DND-41 (cell line): ENCODE results near the gene CNIH4.

Source experiments
- ATAC-seq: fragments of 200-7000 bp; cut with Tn5 transposase; 3 replicates; pipeline ENCODE4 v1.9.1; 2021; ENCODE audit warnings: low read depth; ENCODE audit not compliant: insufficient read depth
- DNase-seq: peaks from one replicate; pipeline ENCODE4 v3.0.0-alpha.2; 2020
- H2AFZ ChIP-seq: 2 replicates; pipeline ENCODE4 v1.6.0; 2012; ENCODE audit warnings: low read depth, low read length
- H3K27ac ChIP-seq: 2 replicates; pipeline ENCODE4 v1.5.1; 2012; ENCODE audit warnings: low read length, inconsistent platforms
- H3K27me3 ChIP-seq: fragments of 200-600 bp; sonication (generic); 2 replicates; pipeline ENCODE4 v1.6.0; 2012; ENCODE audit warnings: low read length, mild to moderate bottlenecking, inconsistent platforms; ENCODE audit not compliant: insufficient read depth, poor library complexity
- H3K36me3 ChIP-seq: 2 replicates; pipeline ENCODE4 v1.5.1; 2012; ENCODE audit warnings: low read length, inconsistent platforms; ENCODE audit not compliant: insufficient read depth
- H3K4me1 ChIP-seq: 2 replicates; pipeline ENCODE4 v1.5.1; 2012; ENCODE audit warnings: mild to moderate bottlenecking, low read length; ENCODE audit not compliant: insufficient read depth
- H3K4me2 ChIP-seq: 2 replicates; pipeline ENCODE4 v1.6.0; 2012; ENCODE audit warnings: mild to moderate bottlenecking, moderate library complexity, low read length, inconsistent platforms; ENCODE audit not compliant: insufficient read depth
- H3K4me3 ChIP-seq, 2 experiments: fragments of 200-600 bp in 1 of 2; shearing (Covaris generic) in 1 of 2; 2 replicates each; pipeline ENCODE4 v1.5.1; 2012 to 2016; ENCODE audit warnings: inconsistent platforms in 2 of 2, low read length in 2 of 2, mild to moderate bottlenecking in 2 of 2, low read depth in 1 of 2, moderate library complexity in 1 of 2
- H3K79me2 ChIP-seq: 2 replicates; pipeline ENCODE4 v1.6.0; 2012; ENCODE audit warnings: low read length, inconsistent platforms; ENCODE audit not compliant: insufficient read depth
- H3K9ac ChIP-seq: 2 replicates; pipeline ENCODE4 v1.6.0; 2012; ENCODE audit warnings: low read depth, mild to moderate bottlenecking, inconsistent platforms, low read length, moderate library complexity
- H3K9me3 ChIP-seq: 2 replicates; pipeline ENCODE4 v1.5.1; 2012; ENCODE audit warnings: low read length, moderate library complexity, mild to moderate bottlenecking, inconsistent platforms; ENCODE audit not compliant: insufficient read depth, severe bottlenecking
- H4K20me1 ChIP-seq: 2 replicates; pipeline ENCODE4 v1.6.0; 2012; ENCODE audit warnings: low read length; ENCODE audit not compliant: insufficient read depth
- CTCF ChIP-seq: IDR thresholded peaks from 2 replicates; pipeline ENCODE4 v1.5.1; 2012; ENCODE audit warnings: borderline replicate concordance, low read length, moderate library complexity, mild to moderate bottlenecking; ENCODE audit not compliant: poor library complexity, severe bottlenecking; ENCODE audit errors: extremely low read depth
- EZH2 ChIP-seq: IDR thresholded peaks from 3 replicates; pipeline ENCODE4 v1.6.1; 2012; ENCODE audit warnings: borderline replicate concordance, low read depth, mild to moderate bottlenecking, moderate library complexity, low read length, inconsistent platforms; ENCODE audit not compliant: severe bottlenecking

The CNIH4 gene

GRCh38 chr1:224328644-224329043 lies 28.0 kb upstream of the CNIH4 start:
- peak overlapping the region; percentile 89 to 92; a peak in 3 of 4 replicates for H3K4me3 ChIP-seq
- peaks cover 58% of the 10 kb centered on the region for H3K79me2 ChIP-seq
- ATAC-seq = no peak
- H3K9me3 ChIP-seq = no peaks in the 10 kb centered on the region
- H3K27ac ChIP-seq = no peak overlapping the region
- TF ChIP-seq CTCF = no peak
- TF ChIP-seq EZH2 = no peak
- DNase-seq = no peak
- no peaks in the 10 kb centered on the region for H3K27me3 ChIP-seq
- peaks cover 42% of the 10 kb centered on the region for H3K4me1 ChIP-seq
- H3K9ac ChIP-seq = peak overlapping the region; percentile 74
- H3K36me3 ChIP-seq = peaks cover 16% of the 10 kb centered on the region
- H3K4me2 ChIP-seq = peak overlapping the region; percentile 69
- H2AFZ ChIP-seq = no peak overlapping the region
- H4K20me1 ChIP-seq = peaks cover 8% of the 10 kb centered on the region; the same call in 1 of the 2 replicates

- peak overlapping the region; percentile 74 for H3K9ac ChIP-seq
- no peaks in the 10 kb centered on the region for H3K9me3 ChIP-seq
- H3K27ac ChIP-seq = peak overlapping the region; percentile 95
- no peak for ATAC-seq
- DNase-seq = no peak
- H3K36me3 ChIP-seq = peaks cover 12% of the 10 kb centered on the region
- no peak for TF ChIP-seq EZH2
- peak overlapping the region; percentile 89 to 92 for H3K4me3 ChIP-seq
- H3K27me3 ChIP-seq = no peaks in the 10 kb centered on the region
- peaks cover 44% of the 10 kb centered on the region for H3K4me1 ChIP-seq
- H3K4me2 ChIP-seq = peak overlapping the region; percentile 69
- H4K20me1 ChIP-seq = peaks cover 4% of the 10 kb centered on the region; the same call in 1 of the 2 replicates
- H3K79me2 ChIP-seq = peaks cover 50% of the 10 kb centered on the region
- H2AFZ ChIP-seq = peak overlapping the region; percentile 94
Measured at GRCh38 chr1:224329484-224329841, 27.2 kb upstream of the CNIH4 start.

- Histone ChIP-seq H4K20me1 (peaks cover 4% of the 10 kb centered on the region; the same call in 1 of the 2 replicates), H3K4me2 (peak within 1 kb of the TSS; percentile 69), H3K9me3 (no peaks in the 10 kb centered on the region), H2AFZ (peak within 1 kb of the TSS; percentile 94), H3K27ac (peak within 1 kb of the TSS; percentile 95), H3K27me3 (no peaks in the 10 kb centered on the region), H3K9ac (peak within 1 kb of the TSS; percentile 74), H3K4me1 (peaks cover 44% of the 10 kb centered on the region), H3K36me3 (peaks cover 7% of the 10 kb centered on the region), H3K79me2 (peaks cover 47% of the 10 kb centered on the region), H3K4me3 (peak within 1 kb of the TSS; percentile 89 to 92)
- DNase-seq (peak; percentile 88), ATAC-seq (peak; percentile 92)
- TF ChIP-seq EZH2 = no peak
- no peak for TF ChIP-seq CTCF
Measured at GRCh38 chr1:224329842-224330753, 26.6 kb upstream of the CNIH4 start, which contains the start of gene NVL. NVL (minus strand) TSS chr1:224330172; CDS start chr1:224330127, 45 bp downstream.

- no peak for DNase-seq
- peak overlapping the region; percentile 89 to 92; a peak in 2 of 4 replicates for H3K4me3 ChIP-seq
- peaks cover 4% of the 10 kb centered on the region; the same call in 1 of the 2 replicates for H4K20me1 ChIP-seq
- H3K79me2 ChIP-seq = peaks cover 37% of the 10 kb centered on the region
- H3K36me3 ChIP-seq = peaks cover 7% of the 10 kb centered on the region
- peak overlapping the region; percentile 74 for H3K9ac ChIP-seq
- TF ChIP-seq EZH2 = no peak
- no peak for TF ChIP-seq CTCF
- peaks cover 44% of the 10 kb centered on the region for H3K4me1 ChIP-seq
- H3K9me3 ChIP-seq = no peaks in the 10 kb centered on the region
- peak overlapping the region; percentile 69 for H3K4me2 ChIP-seq
- H2AFZ ChIP-seq = no peak overlapping the region
- no peak overlapping the region for H3K27ac ChIP-seq
- no peaks in the 10 kb centered on the region for H3K27me3 ChIP-seq
- no peak for ATAC-seq
Measured at GRCh38 chr1:224331326-224331725, 25.4 kb upstream of the CNIH4 start.
